ENCODE results near the gene INPP5B. TPM values are rescaled to one million over a fixed set of nuclear protein-coding genes. Genes with fewer than 3 reads are reported as not detected.

The INPP5B gene
- total and polyA plus RNA-seq, 9 of the 15 experiments (the other 6 are each of a cell fraction or from before 2014, with no cell fraction given): 14.1 to 28.7 (median 20.9) TPM

DNA sequence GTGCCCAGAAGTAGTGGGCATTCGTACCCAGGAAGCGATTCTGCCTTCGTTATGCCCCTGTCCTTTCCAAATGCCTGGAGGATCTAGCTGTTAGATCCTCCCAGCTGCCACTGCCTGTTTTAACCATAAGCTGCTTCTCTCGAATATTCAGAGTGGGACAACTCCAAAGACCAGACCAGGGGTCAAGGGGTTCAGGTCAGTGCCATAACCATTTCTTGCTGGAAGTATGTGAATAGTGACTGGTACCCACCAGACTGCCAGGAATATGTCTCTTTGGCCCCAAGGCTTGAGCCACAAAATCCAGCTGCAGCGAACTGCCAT lies 86.5 kb downstream of the INPP5B start (continued):
- TF ChIP-seq, protein P1, sequence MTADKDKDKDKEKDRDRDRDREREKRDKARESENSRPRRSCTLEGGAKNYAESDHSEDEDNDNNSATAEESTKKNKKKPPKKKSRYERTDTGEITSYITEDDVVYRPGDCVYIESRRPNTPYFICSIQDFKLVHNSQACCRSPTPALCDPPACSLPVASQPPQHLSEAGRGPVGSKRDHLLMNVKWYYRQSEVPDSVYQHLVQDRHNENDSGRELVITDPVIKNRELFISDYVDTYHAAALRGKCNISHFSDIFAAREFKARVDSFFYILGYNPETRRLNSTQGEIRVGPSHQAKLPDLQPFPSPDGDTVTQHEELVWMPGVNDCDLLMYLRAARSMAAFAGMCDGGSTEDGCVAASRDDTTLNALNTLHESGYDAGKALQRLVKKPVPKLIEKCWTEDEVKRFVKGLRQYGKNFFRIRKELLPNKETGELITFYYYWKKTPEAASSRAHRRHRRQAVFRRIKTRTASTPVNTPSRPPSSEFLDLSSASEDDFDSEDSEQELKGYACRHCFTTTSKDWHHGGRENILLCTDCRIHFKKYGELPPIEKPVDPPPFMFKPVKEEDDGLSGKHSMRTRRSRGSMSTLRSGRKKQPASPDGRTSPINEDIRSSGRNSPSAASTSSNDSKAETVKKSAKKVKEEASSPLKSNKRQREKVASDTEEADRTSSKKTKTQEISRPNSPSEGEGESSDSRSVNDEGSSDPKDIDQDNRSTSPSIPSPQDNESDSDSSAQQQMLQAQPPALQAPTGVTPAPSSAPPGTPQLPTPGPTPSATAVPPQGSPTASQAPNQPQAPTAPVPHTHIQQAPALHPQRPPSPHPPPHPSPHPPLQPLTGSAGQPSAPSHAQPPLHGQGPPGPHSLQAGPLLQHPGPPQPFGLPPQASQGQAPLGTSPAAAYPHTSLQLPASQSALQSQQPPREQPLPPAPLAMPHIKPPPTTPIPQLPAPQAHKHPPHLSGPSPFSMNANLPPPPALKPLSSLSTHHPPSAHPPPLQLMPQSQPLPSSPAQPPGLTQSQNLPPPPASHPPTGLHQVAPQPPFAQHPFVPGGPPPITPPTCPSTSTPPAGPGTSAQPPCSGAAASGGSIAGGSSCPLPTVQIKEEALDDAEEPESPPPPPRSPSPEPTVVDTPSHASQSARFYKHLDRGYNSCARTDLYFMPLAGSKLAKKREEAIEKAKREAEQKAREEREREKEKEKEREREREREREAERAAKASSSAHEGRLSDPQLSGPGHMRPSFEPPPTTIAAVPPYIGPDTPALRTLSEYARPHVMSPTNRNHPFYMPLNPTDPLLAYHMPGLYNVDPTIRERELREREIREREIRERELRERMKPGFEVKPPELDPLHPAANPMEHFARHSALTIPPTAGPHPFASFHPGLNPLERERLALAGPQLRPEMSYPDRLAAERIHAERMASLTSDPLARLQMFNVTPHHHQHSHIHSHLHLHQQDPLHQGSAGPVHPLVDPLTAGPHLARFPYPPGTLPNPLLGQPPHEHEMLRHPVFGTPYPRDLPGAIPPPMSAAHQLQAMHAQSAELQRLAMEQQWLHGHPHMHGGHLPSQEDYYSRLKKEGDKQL (CRISPR knock-in tag; IDR thresholded peaks at IDR 0.05; ENCODE audit: borderline replicate concordance): no peak
- no peak for TF ChIP-seq YY1 (IDR thresholded peaks at IDR 0.05; ENCODE audit: borderline replicate concordance in 1 of 3, control insufficient read depth in 1 of 3, extremely low read depth in 1 of 3, insufficient read depth in 3 of 3, insufficient read length in 1 of 3, insufficient replicate concordance in 2 of 3, low read depth in 1 of 3, low read length in 2 of 3)
- no peak for TF ChIP-seq ZNF217 (CRISPR knock-in tag; IDR thresholded peaks at IDR 0.05)
- TF ChIP-seq, protein P2, sequence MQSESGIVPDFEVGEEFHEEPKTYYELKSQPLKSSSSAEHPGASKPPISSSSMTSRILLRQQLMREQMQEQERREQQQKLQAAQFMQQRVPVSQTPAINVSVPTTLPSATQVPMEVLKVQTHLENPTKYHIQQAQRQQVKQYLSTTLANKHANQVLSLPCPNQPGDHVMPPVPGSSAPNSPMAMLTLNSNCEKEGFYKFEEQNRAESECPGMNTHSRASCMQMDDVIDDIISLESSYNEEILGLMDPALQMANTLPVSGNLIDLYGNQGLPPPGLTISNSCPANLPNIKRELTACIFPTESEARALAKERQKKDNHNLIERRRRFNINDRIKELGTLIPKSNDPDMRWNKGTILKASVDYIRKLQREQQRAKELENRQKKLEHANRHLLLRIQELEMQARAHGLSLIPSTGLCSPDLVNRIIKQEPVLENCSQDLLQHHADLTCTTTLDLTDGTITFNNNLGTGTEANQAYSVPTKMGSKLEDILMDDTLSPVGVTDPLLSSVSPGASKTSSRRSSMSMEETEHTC (IDR thresholded peaks at IDR 0.05): no peak
- TF ChIP-seq TEAD1 (CRISPR knock-in tag; IDR thresholded peaks at IDR 0.05): 0 out of 4 replicates have a peak, but pooled peaks of 1 of the 2 experiments have one; percentile 4
- no peak for TF ChIP-seq HMG20A (CRISPR knock-in tag; conservative IDR thresholded peaks at IDR 0.05)
- 0 out of 2 replicates have a peak, but pooled peaks have one; percentile 84 for TF ChIP-seq NR1H2 (CRISPR knock-in tag; IDR thresholded peaks at IDR 0.05)
- TF ChIP-seq BRCA1 (IDR thresholded peaks at IDR 0.05): no peak
- no peak for TF ChIP-seq BRCA1 (CRISPR knock-in tag; IDR thresholded peaks at IDR 0.05)
- TF ChIP-seq HIVEP1 (CRISPR knock-in tag; IDR thresholded peaks at IDR 0.05): no peak
- TF ChIP-seq ARID1B (IDR thresholded peaks at IDR 0.05): no peak; the same call in 1 of the 2 replicates
- TF ChIP-seq HCFC1 (IDR thresholded peaks at IDR 0.05; ENCODE audit: low read depth, low read length): no peak
- TF ChIP-seq SMARCA4 (IDR thresholded peaks at IDR 0.05): no peak
- TF ChIP-seq SPI1 (IDR thresholded peaks at IDR 0.05; ENCODE audit: borderline replicate concordance, low read depth, low read length): no peak
- TF ChIP-seq, protein P3, sequence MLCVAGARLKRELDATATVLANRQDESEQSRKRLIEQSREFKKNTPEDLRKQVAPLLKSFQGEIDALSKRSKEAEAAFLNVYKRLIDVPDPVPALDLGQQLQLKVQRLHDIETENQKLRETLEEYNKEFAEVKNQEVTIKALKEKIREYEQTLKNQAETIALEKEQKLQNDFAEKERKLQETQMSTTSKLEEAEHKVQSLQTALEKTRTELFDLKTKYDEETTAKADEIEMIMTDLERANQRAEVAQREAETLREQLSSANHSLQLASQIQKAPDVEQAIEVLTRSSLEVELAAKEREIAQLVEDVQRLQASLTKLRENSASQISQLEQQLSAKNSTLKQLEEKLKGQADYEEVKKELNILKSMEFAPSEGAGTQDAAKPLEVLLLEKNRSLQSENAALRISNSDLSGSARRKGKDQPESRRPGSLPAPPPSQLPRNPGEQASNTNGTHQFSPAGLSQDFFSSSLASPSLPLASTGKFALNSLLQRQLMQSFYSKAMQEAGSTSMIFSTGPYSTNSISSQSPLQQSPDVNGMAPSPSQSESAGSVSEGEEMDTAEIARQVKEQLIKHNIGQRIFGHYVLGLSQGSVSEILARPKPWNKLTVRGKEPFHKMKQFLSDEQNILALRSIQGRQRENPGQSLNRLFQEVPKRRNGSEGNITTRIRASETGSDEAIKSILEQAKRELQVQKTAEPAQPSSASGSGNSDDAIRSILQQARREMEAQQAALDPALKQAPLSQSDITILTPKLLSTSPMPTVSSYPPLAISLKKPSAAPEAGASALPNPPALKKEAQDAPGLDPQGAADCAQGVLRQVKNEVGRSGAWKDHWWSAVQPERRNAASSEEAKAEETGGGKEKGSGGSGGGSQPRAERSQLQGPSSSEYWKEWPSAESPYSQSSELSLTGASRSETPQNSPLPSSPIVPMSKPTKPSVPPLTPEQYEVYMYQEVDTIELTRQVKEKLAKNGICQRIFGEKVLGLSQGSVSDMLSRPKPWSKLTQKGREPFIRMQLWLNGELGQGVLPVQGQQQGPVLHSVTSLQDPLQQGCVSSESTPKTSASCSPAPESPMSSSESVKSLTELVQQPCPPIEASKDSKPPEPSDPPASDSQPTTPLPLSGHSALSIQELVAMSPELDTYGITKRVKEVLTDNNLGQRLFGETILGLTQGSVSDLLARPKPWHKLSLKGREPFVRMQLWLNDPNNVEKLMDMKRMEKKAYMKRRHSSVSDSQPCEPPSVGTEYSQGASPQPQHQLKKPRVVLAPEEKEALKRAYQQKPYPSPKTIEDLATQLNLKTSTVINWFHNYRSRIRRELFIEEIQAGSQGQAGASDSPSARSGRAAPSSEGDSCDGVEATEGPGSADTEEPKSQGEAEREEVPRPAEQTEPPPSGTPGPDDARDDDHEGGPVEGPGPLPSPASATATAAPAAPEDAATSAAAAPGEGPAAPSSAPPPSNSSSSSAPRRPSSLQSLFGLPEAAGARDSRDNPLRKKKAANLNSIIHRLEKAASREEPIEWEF (CRISPR knock-in tag; IDR thresholded peaks at IDR 0.05): no peak

Data from K562 (cell line).